HUES64 (cell line): ENCODE results near the gene RYK.

Source experiments
- H3K27ac ChIP-seq: 2 replicates; pipeline ENCODE4 v1.7.0; 2013; ENCODE audit warnings: low read depth, low read length, inconsistent platforms
- H3K27me3 ChIP-seq: 2 replicates; pipeline ENCODE4 v1.6.1; 2013; ENCODE audit warnings: mild to moderate bottlenecking, low read length; ENCODE audit not compliant: insufficient read depth
- H3K36me3 ChIP-seq: 2 replicates; pipeline ENCODE4 v1.6.1; 2013; ENCODE audit warnings: mild to moderate bottlenecking, low read length; ENCODE audit not compliant: insufficient read depth
- H3K4me1 ChIP-seq: 2 replicates; pipeline ENCODE4 v1.6.1; 2013; ENCODE audit warnings: mild to moderate bottlenecking, low read length, moderate library complexity; ENCODE audit not compliant: insufficient read depth
- H3K4me3 ChIP-seq: 2 replicates; pipeline ENCODE4 v1.5.1; 2013; ENCODE audit warnings: mild to moderate bottlenecking, low read length, moderate library complexity
- H3K9ac ChIP-seq: 2 replicates; pipeline ENCODE4 v1.6.1; 2013; ENCODE audit warnings: mild to moderate bottlenecking, low read depth, low read length
- H3K9me3 ChIP-seq: 2 replicates; pipeline ENCODE4 v1.6.1; 2013; ENCODE audit warnings: low read depth, low read length; ENCODE audit not compliant: insufficient read depth
- WGBS: fragments of 150-250, 120-280 bp; methylation state at CpG from one replicate; pipeline ENCODE4 v1.1.7; 2013; ENCODE audit warnings: missing lambda C conversion rate; 5-methylcytosine and 5-hydroxymethylcytosine counted together

RYK gene

DNA sequence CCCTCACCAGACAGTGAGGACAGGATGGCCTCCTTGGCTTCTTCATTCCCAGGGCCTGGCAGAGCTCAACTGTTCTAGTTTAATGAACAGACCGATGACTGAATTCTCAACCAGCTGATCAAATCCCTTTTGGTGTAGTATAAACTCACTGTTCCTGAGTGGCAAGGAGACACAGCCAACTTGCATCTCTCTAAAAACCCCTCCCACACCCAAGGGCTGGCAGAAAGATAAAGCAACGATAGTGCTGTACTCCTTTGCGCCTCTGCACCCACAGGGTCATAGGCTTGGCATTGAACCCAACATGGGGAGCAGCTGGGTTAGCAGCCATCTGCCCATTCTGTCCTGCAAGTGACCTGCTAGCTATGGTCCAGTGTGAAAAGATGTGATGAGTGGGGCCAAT lies 103.2 kb downstream of the RYK start:
- Histone ChIP-seq H3K9ac (no peak overlapping the region), H3K27ac (no peak overlapping the region), H3K9me3 (no peaks in the 10 kb centered on the region), H3K36me3 (peaks cover 11% of the 10 kb centered on the region), H3K27me3 (no peaks in the 10 kb centered on the region), H3K4me3 (no peak overlapping the region), H3K4me1 (no peaks in the 10 kb centered on the region)
- WGBS, result 93% methylated on average over 3 of the region's 3 CpGs

DNA sequence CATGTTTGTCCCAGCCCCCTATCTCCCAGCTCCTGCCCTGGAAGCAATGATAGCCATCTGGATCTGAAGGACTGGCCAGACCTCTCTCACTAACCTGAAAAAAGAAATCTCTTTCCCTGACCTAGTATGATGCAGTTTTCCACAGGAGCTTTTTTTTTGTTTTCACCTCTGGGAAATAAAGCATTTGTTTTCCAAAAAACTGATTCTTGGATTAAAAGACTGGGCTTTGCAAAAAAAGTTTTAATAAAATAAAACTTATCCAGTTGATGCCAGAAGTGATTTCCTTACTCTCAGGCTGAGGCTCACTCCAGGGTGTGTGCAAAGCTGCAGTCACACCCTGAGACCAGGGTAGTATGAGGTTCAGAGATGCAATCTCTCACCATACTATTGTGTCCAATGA lies 104.0 kb downstream of the RYK start:
- Histone ChIP-seq H3K27me3 (no peaks in the 10 kb centered on the region), H3K9ac (no peak overlapping the region), H3K27ac (no peak overlapping the region), H3K9me3 (no peaks in the 10 kb centered on the region), H3K4me1 (no peaks in the 10 kb centered on the region), H3K4me3 (no peak overlapping the region), H3K36me3 (peaks cover 3% of the 10 kb centered on the region; the same call in 1 of the 2 replicates)

DNA sequence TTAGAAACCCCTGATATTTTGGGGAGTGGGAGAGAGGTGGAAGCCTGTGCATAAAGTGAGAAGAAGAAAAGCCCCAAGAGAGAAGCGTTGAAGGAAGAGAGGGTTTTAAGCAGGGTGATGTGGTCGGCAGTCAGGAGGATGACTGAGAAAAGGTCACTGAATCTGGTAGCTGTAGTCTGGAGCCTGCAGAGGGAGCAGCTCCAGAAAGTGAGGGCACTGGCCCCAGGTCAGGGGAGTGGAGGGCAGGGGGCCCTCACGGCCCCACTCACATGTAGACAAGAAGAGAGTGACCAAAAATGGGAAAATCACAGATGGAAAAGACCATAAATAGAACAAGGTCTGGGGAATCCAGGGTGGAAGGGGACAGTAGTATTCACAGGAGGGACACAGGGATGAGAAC lies 105.5 kb downstream of the RYK start:
- H3K9ac ChIP-seq, result no peak overlapping the region
- H3K27ac ChIP-seq, result no peak overlapping the region
- 0 out of 2 replicates have a peak, but pooled peaks cover under 1% of the 10 kb centered on the region for H3K36me3 ChIP-seq
- WGBS, result 84% methylated on average over 3 of the region's 3 CpGs
- no peaks in the 10 kb centered on the region for H3K4me1 ChIP-seq
- no peaks in the 10 kb centered on the region for H3K9me3 ChIP-seq
- no peak overlapping the region for H3K4me3 ChIP-seq
- no peaks in the 10 kb centered on the region for H3K27me3 ChIP-seq

DNA sequence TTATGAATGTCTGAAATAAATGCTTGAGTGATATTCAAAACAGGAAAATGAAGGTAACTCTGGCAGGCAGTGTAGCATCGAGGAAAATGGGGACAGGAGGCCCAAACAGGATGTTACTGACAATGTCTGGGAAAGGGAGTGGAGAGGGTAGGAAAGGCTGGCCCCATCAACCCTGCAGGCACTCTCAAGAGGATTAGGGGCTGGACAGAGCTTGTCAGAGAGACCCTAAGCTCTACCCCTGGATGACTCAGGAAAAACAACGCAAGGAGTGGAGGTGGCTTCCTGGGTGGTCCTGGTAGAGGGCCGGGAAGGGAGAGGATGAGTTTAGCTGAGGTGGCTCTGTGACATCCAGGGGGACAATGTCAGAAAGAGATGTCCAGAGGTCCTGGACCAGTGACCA lies 106.0 kb downstream of the RYK start:
- H3K9me3 ChIP-seq, result no peaks in the 10 kb centered on the region
- 85% methylated on average over 3 of the region's 3 CpGs for WGBS
- H3K4me3 ChIP-seq, result no peak overlapping the region
- H3K27ac ChIP-seq, result no peak overlapping the region
- H3K9ac ChIP-seq, result no peak overlapping the region
- no peaks in the 10 kb centered on the region for H3K4me1 ChIP-seq
- no peaks in the 10 kb centered on the region for H3K27me3 ChIP-seq
- H3K36me3 ChIP-seq, result no peaks in the 10 kb centered on the region

DNA sequence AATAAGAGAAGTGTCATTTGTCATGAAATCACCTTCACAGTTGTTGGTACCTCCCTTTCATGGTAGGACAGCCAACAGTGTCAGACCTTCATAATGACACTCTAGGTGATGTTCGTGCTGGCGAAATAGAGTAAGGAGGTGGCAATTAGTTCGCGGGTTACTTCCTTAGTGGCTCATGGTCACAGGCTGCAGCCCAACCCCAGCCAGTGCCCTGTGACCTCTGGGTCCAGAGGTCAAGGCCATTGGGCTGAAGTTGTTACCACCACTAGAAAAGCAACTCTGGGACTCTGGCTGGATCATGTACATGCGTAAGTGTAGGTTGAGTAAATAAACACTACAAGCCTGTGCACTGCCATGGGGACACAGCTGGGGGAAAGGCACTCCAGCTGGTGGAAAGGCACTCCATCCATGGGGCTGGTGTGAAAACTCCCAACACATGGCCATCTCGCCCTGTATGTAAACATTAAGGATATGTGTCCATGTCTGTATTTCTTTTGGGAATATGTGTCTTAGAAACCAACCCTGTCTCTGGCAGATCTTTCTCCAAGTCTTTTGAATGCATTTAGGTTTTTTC lies 106.7 kb downstream of the RYK start:
- Histone ChIP-seq H3K9me3 (no peaks in the 10 kb centered on the region), H3K27me3 (no peaks in the 10 kb centered on the region), H3K4me3 (no peak overlapping the region), H3K4me1 (no peaks in the 10 kb centered on the region), H3K27ac (no peak overlapping the region), H3K36me3 (no peaks in the 10 kb centered on the region; the same call in 1 of the 2 replicates), H3K9ac (no peak overlapping the region)
- WGBS, result 96% methylated on average over 6 of the region's 6 CpGs

DNA sequence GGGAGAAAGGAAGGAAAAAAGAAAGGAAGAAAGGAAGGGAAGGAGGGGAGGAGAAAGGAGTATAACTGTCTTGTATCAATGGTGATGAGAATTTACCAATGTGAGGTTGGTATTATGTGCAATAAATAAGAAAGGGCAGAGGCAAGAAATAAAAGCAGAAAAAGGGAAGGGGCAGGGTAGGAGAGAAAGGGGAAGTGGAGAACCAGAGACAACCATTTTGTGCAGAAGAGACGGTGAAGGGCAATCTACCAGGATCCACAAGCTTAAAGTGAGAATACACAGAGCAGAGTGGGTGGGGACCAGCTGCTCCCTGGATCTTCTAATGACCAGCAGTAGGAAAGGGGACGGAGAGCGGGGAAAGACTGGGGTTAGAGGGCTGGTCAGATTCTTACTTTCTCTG lies 114.1 kb downstream of the RYK start:
- H3K4me3 ChIP-seq, result no peak overlapping the region
- H3K27me3 ChIP-seq, result no peaks in the 10 kb centered on the region
- H3K4me1 ChIP-seq, result no peaks in the 10 kb centered on the region
- 93% methylated on average over 3 of the region's 3 CpGs for WGBS
- peaks cover 6% of the 10 kb centered on the region; the same call in 1 of the 2 replicates for H3K9me3 ChIP-seq
- no peak overlapping the region for H3K9ac ChIP-seq
- no peaks in the 10 kb centered on the region; the same call in 1 of the 2 replicates for H3K36me3 ChIP-seq
- no peak overlapping the region for H3K27ac ChIP-seq

DNA sequence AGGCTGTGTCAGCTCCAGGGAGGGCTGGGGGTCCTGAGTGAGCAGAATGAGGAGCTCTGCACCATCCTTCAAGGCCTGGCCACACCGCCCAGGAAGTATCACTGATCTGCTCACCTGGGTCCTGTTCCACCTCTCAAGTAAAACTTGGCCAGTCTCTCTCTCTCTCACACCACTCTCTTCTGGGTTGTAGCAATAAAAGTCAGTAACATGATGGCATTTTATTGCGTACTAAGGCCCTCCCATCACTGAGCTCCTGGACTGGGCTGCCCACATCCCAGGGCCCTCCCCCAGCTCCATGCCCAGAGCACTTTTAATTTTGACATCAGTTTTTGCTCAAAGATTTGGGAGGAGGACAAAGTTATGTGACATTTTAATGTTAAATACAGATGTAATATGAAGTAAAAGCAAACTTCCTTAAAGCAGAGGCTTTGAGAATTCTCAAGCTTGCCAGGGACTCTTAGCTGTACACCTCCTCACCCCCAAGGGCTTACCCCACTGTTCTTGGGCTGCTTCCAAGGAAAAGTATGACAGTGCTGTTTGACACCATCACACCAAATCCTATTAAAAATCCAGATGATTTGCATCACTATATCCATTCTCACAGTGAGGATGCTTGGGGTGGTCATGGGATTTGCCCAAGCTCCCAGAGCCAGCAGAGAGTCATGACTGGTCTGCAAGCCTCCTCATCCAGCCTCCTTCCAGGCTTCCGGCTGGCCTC lies 115.8 kb downstream of the RYK start:
- Histone ChIP-seq H3K27me3 (no peaks in the 10 kb centered on the region), H3K27ac (no peak overlapping the region), H3K9ac (no peak overlapping the region), H3K4me3 (no peak overlapping the region), H3K9me3 (peaks cover 15% of the 10 kb centered on the region), H3K36me3 (no peaks in the 10 kb centered on the region; the same call in 1 of the 2 replicates), H3K4me1 (no peaks in the 10 kb centered on the region)
- 93% methylated on average over 3 of the region's 3 CpGs for WGBS

DNA sequence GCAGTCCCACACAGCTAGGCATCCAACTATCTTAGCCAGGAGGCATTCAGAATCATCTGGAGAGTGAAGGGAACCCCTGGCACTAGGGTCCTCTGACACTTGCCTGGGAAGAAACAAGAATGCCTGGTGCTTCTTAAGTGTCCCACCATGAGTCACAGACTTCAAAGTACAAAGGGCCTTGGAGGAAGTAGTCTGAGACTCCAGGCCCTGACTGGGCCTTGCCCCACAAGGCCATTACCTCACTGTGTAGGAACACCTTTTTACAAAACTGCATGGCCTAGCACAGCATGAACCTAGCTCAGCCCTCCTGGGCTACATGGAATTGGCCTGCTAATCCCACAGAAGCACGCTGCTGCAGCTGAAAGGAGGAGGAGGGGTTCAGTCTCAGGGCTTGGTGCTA lies 116.4 kb downstream of the RYK start:
- no peaks in the 10 kb centered on the region for H3K27me3 ChIP-seq
- H3K36me3 ChIP-seq, result no peaks in the 10 kb centered on the region
- H3K4me3 ChIP-seq, result no peak overlapping the region
- no peaks in the 10 kb centered on the region for H3K4me1 ChIP-seq
- WGBS, result 79% methylated on average over 1 of the region's 1 CpG
- H3K27ac ChIP-seq, result no peak overlapping the region
- no peak overlapping the region for H3K9ac ChIP-seq
- H3K9me3 ChIP-seq, result peaks cover 15% of the 10 kb centered on the region

DNA sequence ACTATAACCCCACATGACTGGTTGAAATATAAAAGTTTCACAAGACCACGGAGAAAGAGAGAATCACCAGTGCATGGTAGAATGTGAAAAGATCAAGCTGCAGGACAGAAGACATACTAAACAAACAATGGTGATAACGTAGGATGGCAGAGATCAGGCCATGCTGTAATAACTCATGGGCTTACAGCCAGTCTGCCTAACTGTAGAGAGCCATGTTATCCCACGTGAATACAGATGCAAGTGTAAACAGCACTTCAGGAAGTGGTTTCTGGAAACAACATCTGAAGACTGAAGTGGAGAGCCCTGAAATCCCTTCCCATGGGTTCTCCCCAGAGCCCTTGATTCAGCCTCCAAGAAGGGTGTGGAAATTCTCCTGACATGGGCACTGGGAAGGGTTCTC lies 117.7 kb downstream of the RYK start:
- WGBS, result 92% methylated on average over 3 of the region's 3 CpGs
- no peaks in the 10 kb centered on the region for H3K4me1 ChIP-seq
- no peaks in the 10 kb centered on the region for H3K27me3 ChIP-seq
- no peak overlapping the region for H3K27ac ChIP-seq
- no peak overlapping the region for H3K9ac ChIP-seq
- no peak overlapping the region for H3K4me3 ChIP-seq
- H3K9me3 ChIP-seq, result peaks cover 23% of the 10 kb centered on the region
- H3K36me3 ChIP-seq, result no peaks in the 10 kb centered on the region

DNA sequence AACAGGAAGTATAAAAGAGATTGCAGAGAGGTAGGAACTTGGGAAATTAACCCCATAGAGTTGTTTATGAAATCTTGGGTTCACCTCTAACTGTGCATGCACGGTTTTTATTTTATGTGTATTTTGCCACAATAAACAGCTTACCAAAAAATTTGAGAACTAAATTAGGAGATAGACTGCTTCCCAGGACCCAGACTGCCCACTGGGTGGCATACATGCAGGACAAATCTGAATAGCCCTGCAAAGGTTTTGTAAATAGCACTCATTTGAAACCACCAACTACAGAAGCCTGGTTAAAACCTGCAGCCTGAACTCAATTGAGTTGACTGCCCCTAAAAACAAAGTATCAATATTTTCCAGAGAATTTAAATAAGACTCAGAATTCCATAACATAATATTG lies 124.5 kb downstream of the RYK start:
- Histone ChIP-seq H3K9me3 (peaks cover 30% of the 10 kb centered on the region), H3K9ac (no peak overlapping the region), H3K4me3 (no peak overlapping the region), H3K27me3 (no peaks in the 10 kb centered on the region), H3K27ac (no peak overlapping the region), H3K4me1 (no peaks in the 10 kb centered on the region), H3K36me3 (no peaks in the 10 kb centered on the region)
- 80% methylated on average over 1 of the region's 1 CpG for WGBS

DNA sequence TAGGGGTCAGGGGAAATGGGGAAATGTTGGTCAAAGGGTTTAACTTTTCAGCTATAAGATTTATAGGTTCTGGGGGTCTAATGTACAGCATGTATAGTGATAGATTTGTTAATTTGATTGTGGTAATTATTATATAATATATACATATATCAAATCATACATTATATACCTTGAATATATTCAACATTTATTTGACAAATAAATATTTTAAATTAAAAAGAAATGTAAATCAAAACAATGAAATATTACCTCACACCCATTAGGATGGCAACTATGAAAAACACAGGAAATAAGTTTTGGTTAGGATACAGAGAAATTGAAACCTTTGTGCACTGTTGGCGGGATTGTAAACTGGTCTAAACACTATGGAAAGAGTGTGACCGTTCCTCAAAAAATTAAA lies 135.9 kb downstream of the RYK start:
- Histone ChIP-seq H3K9me3 (peaks cover 6% of the 10 kb centered on the region; the same call in 1 of the 2 replicates), H3K9ac (no peak overlapping the region), H3K4me3 (no peak overlapping the region), H3K27ac (no peak overlapping the region), H3K36me3 (no peaks in the 10 kb centered on the region), H3K27me3 (no peaks in the 10 kb centered on the region), H3K4me1 (0 out of 2 replicates have a peak, but pooled peaks cover 2% of the 10 kb centered on the region)
- WGBS, result 100% methylated on average over 2 of the region's 2 CpGs
